IMR-90 (cell line): ENCODE results near the gene ZFAND6. TPM values are rescaled to one million over a fixed set of nuclear protein-coding genes. Genes with fewer than 3 reads are reported as not detected.

Source experiments
- ATAC-seq: fragments of 200-7000 bp; cut with Tn5 transposase; 2 replicates; pipeline ENCODE4 v1.9.1; 2020; ENCODE audit warnings: low read depth, mild to moderate bottlenecking, moderate library complexity
- BruUV-seq: library from RNA; stranded (reverse); fragments of 400-500 nt; replicated peaks from 2 replicates; lab custom pipeline; 2021; lab: Mats Ljungman, UMichigan
- CTCF ChIA-PET: fragments of 300-600 bp; formaldehyde crosslinking; extraction: SDS; loops from one replicate; lab custom pipeline; 2021; ENCODE audit warnings: antibody characterized with exemption; lab: Yijun Ruan, JAX
- POLR2A ChIA-PET: fragments of 300-600 bp; sonication (Branson Sonifier 250); formaldehyde crosslinking; loops from one replicate; lab custom pipeline; 2022; ENCODE audit warnings: antibody characterized with exemption; ENCODE audit not compliant: unreplicated experiment; lab: Charles Lee
- DNase-seq: peaks from one replicate; pipeline ENCODE4 v3.0.0; 2013
- H2AFZ ChIP-seq: replicated peaks from 2 replicates; pipeline ENCODE3; 2013; ENCODE audit warnings: low read length, mild to moderate bottlenecking; ENCODE audit not compliant: poor library complexity
- H2AK5ac ChIP-seq: 2 replicates; pipeline ENCODE4 v1.6.1; 2013; ENCODE audit warnings: low read depth, low read length, inconsistent platforms
- H2AK9ac ChIP-seq: replicated peaks from 2 replicates; pipeline ENCODE3; 2013; ENCODE audit warnings: mild to moderate bottlenecking, low read depth, low read length, moderate library complexity; ENCODE audit not compliant: poor library complexity
- H2BK120ac ChIP-seq: 2 replicates; pipeline ENCODE4 v1.6.1; 2013; ENCODE audit warnings: low read depth, low read length, inconsistent platforms
- H2BK15ac ChIP-seq: 3 replicates; pipeline ENCODE4 v1.6.1; 2013; ENCODE audit warnings: low read depth, low read length, inconsistent platforms
- H2BK20ac ChIP-seq: 2 replicates; pipeline ENCODE4 v1.6.1; 2013; ENCODE audit warnings: low read depth, mild to moderate bottlenecking, inconsistent platforms, low read length, moderate library complexity
- H2BK5ac ChIP-seq: 2 replicates; pipeline ENCODE4 v1.6.1; 2013; ENCODE audit warnings: mild to moderate bottlenecking, low read depth, low read length, inconsistent platforms; ENCODE audit not compliant: poor library complexity, severe bottlenecking
- H3K14ac ChIP-seq: replicated peaks from 2 replicates; pipeline ENCODE4 v1.6.1; 2013; ENCODE audit warnings: low read depth, low read length, inconsistent platforms
- H3K18ac ChIP-seq: 2 replicates; pipeline ENCODE4 v1.6.1; 2013; ENCODE audit warnings: low read depth, low read length, control low read depth
- H3K23ac ChIP-seq: 2 replicates; pipeline ENCODE4 v1.6.1; 2013; ENCODE audit warnings: low read depth, low read length, inconsistent platforms
- H3K27ac ChIP-seq: 2 replicates; pipeline ENCODE4 v1.5.1; 2013; ENCODE audit warnings: mild to moderate bottlenecking, control low read depth, low read length; ENCODE audit not compliant: insufficient read depth
- H3K27me3 ChIP-seq: 2 replicates; pipeline ENCODE4 v1.6.1; 2013; ENCODE audit warnings: low read length; ENCODE audit not compliant: control insufficient read depth, insufficient read depth
- H3K36me3 ChIP-seq: 2 replicates; pipeline ENCODE4 v1.6.1; 2013; ENCODE audit warnings: low read length, mixed read lengths; ENCODE audit not compliant: control insufficient read depth, insufficient read depth
- H3K4ac ChIP-seq: 2 replicates; pipeline ENCODE4 v1.6.1; 2013; ENCODE audit warnings: low read depth, low read length, inconsistent platforms
- H3K4me1 ChIP-seq: 2 replicates; pipeline ENCODE4 v1.6.1; 2013; ENCODE audit warnings: low read length, mixed read lengths; ENCODE audit not compliant: control insufficient read depth, insufficient read depth
- H3K4me2 ChIP-seq: 2 replicates; pipeline ENCODE4 v1.6.1; 2013; ENCODE audit warnings: low read depth, mild to moderate bottlenecking, control low read depth, low read length, moderate library complexity
- H3K4me3 ChIP-seq: 2 replicates; pipeline ENCODE4 v1.5.1; 2013; ENCODE audit warnings: low read depth, mild to moderate bottlenecking, control low read depth, low read length, moderate library complexity; ENCODE audit not compliant: insufficient read depth
- H3K56ac ChIP-seq: 2 replicates; pipeline ENCODE4 v1.6.1; 2013; ENCODE audit warnings: low read length, inconsistent platforms; ENCODE audit not compliant: insufficient read depth; ENCODE audit errors: extremely low read depth
- H3K79me1 ChIP-seq, 2 experiments: 2 replicates each; pipeline ENCODE4 v1.6.1; 2013; ENCODE audit warnings: low read length in 2 of 2, inconsistent platforms in 1 of 2, low read depth in 1 of 2
- H3K9ac ChIP-seq: 2 replicates; pipeline ENCODE4 v1.6.1; 2013; ENCODE audit warnings: low read depth, low read length, control low read depth
- H3K9me1 ChIP-seq: 2 replicates; pipeline ENCODE4 v1.6.1; 2013; ENCODE audit warnings: low read length, inconsistent platforms; ENCODE audit not compliant: insufficient read depth
- H3K9me3 ChIP-seq: 2 replicates; pipeline ENCODE4 v1.6.1; 2013; ENCODE audit warnings: low read length; ENCODE audit not compliant: control insufficient read depth, insufficient read depth
- H4K20me1 ChIP-seq: 2 replicates; pipeline ENCODE4 v1.6.1; 2013; ENCODE audit warnings: low read length, inconsistent platforms; ENCODE audit not compliant: insufficient read depth
- H4K5ac ChIP-seq: 2 replicates; pipeline ENCODE4 v1.6.1; 2013; ENCODE audit warnings: mild to moderate bottlenecking, low read depth, low read length, control low read depth
- H4K8ac ChIP-seq, 2 experiments: 2 replicates each; pipeline ENCODE4 v1.6.1; 2013; ENCODE audit warnings: low read depth in 2 of 2, low read length in 2 of 2, control low read depth in 1 of 2, inconsistent platforms in 1 of 2
- H4K91ac ChIP-seq: 2 replicates; pipeline ENCODE4 v1.6.1; 2013; ENCODE audit warnings: low read depth, low read length, inconsistent platforms; ENCODE audit not compliant: insufficient read depth
- BHLHE40 ChIP-seq: fragments of 150-350 bp; IDR thresholded peaks from 2 replicates; pipeline ENCODE4 v1.6.1; 2016; ENCODE audit warnings: mild to moderate bottlenecking, low read depth, low read length
- NFE2L2 ChIP-seq: fragments of 150-350 bp; IDR thresholded peaks from 2 replicates; pipeline ENCODE4 v1.6.1; 2016; ENCODE audit warnings: low read depth, mild to moderate bottlenecking, low read length
- RFX5 ChIP-seq: IDR thresholded peaks from 2 replicates; pipeline ENCODE4 v1.8.0; 2012; ENCODE audit warnings: low read depth, mild to moderate bottlenecking, low read length, moderate library complexity
- WGBS, 2 experiments: methylation state at CpG; one replicate each; pipeline versions ENCODE4 v1.1.5 to v1.1.7; 2013; ENCODE audit warnings: missing lambda C conversion rate in 2 of 2; ENCODE audit not compliant: insufficient read length in 1 of 2; ENCODE audit errors: extremely low coverage in 2 of 2; 5-methylcytosine and 5-hydroxymethylcytosine counted together
- dilution Hi-C: fragments of 300-500 bp; cut with HindIII; formaldehyde crosslinking; loops from one replicate; pipeline ENCODE4 v1.14.3; 2018; ENCODE audit warnings: low sequenced_read_pairs; ENCODE audit not compliant: unreplicated experiment
- in situ Hi-C: fragments of 300-500 bp; cut with MboI; formaldehyde crosslinking; loops from 3 replicates; pipeline ENCODE4 v1.14.3; 2019; ENCODE audit warnings: low sequenced_read_pairs, inconsistent platforms, mixed read lengths
- intact Hi-C: fragments of 100-400 bp; cut with micrococcal nuclease; formaldehyde crosslinking; loops from 2 replicates; pipeline ENCODE4 v1.10.0; 2022
- polyA plus RNA-seq, 3 experiments: library from polyadenylated mRNA; depleted of rRNA; stranded (reverse); fragments of >200 nt; gene quantifications; 2 replicates each; pipeline ENCODE4 v1.2.3, GENCODE V29; 2012; ENCODE audit warnings: low replicate concordance in 1 of 3
- total RNA-seq: library from RNA; depleted of rRNA; stranded (reverse); fragments of >200 nt; gene quantifications from 2 replicates; pipeline ENCODE4 v1.2.3, GENCODE V29; 2012

Gene ZFAND6
- total and polyA plus RNA-seq, 2 of the 4 experiments (the other 2 are of a cell fraction): 77.5 to 96.4 TPM

DNA sequence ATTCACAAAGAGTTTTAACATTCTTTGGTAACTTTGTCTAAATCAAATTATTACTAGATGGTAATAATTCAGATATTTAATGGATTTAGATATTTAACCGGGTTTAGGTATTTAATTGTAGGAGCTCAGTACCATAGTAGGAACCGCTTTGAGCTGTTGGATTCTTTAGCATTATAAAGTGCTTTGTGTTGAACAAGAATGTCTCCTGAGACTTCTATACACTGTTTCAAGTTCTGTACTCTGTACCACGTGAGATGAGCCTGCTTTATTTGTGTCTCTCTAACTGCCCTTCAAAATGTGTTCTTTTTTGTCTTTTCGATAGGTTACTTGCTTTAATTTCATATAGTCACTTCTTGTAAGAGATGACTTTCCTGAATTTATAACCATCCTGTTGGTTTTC is 36.0 kb downstream of the ZFAND6 start:
- no peak overlapping the region for H3K56ac ChIP-seq
- H3K9ac ChIP-seq: no peak overlapping the region
- no peak overlapping the region for H3K27ac ChIP-seq
- no peak overlapping the region for H3K23ac ChIP-seq
- POLR2A ChIA-PET: no interaction called here
- in situ Hi-C loops (no loop called here), dilution Hi-C loops (no loop called here), intact Hi-C loops (no loop called here)
- no peak for ATAC-seq
- H2AK9ac ChIP-seq: no peak overlapping the region
- H3K14ac ChIP-seq: no peak overlapping the region
- TF ChIP-seq RFX5 (no peak), NFE2L2 (no peak), BHLHE40 (no peak)
- H3K18ac ChIP-seq: no peak overlapping the region
- no TSS peak for BruUV-seq
- H3K9me1 ChIP-seq: peaks cover 2% of the 10 kb centered on the region; the same call in 1 of the 2 replicates
- H2BK120ac ChIP-seq: no peak overlapping the region
- H2BK15ac ChIP-seq: no peak overlapping the region
- no peaks in the 10 kb centered on the region for H3K9me3 ChIP-seq
- H2AFZ ChIP-seq: no peak overlapping the region
- H4K8ac ChIP-seq: no peak overlapping the region
- no peak overlapping the region for H3K4ac ChIP-seq
- H2BK20ac ChIP-seq: no peak overlapping the region
- no peak overlapping the region for H4K5ac ChIP-seq
- DNase-seq: no peak
- CTCF ChIA-PET: no interaction called here
- no peak overlapping the region for H4K91ac ChIP-seq
- WGBS, 2 experiments: no CpG with 5 or more reads among the region's 4 CpGs
- H3K36me3 ChIP-seq: peaks cover 1% of the 10 kb centered on the region; the same call in 1 of the 2 replicates
- H3K27me3 ChIP-seq: no peaks in the 10 kb centered on the region
- H3K4me3 ChIP-seq: no peak overlapping the region
- H3K79me1 ChIP-seq: peaks cover 23 to 67% of the 10 kb centered on the region in 2 experiments
- no peak overlapping the region for H2BK5ac ChIP-seq
- H4K20me1 ChIP-seq: peaks cover 38% of the 10 kb centered on the region
- no peak overlapping the region for H3K4me2 ChIP-seq
- no peak overlapping the region for H2AK5ac ChIP-seq
- peaks cover 4% of the 10 kb centered on the region; the same call in 1 of the 2 replicates for H3K4me1 ChIP-seq
